ENCODE data around the gene TMEM31.

Gene TMEM31

GRCh38 chrX:103710609-103711008 lies at the start of gene TMEM31:
Gene TMEM31 (plus strand): TSS chrX:103710909. CDS start chrX:103712259, 1,350 bp downstream.
- DNase-seq = no peak

- peak in 1 of 14 donors; percentile 8 for DNase-seq
These were observed 46.5 kb upstream of the TMEM31 start for GRCh38 chrX:103663981-103664762.

- no peak for DNase-seq
These were observed 44.3 kb upstream of the TMEM31 start for GRCh38 chrX:103666202-103667107.

DNA sequence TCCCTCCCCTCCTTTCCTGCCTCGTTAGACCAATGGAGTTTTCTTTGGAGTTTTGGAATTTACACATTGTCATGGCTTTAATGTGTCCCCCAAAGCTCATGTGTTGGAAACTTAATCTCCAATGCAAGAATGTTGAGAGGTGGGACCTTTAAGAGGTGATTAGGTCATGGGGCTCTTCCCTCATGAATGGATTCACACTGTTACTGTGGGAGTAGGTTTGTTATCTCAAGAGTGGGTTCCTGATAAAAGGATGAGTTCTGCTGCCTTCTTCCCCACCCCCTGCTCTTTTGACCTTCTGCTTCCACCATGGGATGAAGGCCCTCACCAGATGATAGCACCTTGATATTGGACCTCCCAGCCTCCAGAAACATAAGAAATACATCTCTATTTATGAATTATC lies 41.0 kb upstream of the TMEM31 start:
- DNase-seq = no peak

DNA sequence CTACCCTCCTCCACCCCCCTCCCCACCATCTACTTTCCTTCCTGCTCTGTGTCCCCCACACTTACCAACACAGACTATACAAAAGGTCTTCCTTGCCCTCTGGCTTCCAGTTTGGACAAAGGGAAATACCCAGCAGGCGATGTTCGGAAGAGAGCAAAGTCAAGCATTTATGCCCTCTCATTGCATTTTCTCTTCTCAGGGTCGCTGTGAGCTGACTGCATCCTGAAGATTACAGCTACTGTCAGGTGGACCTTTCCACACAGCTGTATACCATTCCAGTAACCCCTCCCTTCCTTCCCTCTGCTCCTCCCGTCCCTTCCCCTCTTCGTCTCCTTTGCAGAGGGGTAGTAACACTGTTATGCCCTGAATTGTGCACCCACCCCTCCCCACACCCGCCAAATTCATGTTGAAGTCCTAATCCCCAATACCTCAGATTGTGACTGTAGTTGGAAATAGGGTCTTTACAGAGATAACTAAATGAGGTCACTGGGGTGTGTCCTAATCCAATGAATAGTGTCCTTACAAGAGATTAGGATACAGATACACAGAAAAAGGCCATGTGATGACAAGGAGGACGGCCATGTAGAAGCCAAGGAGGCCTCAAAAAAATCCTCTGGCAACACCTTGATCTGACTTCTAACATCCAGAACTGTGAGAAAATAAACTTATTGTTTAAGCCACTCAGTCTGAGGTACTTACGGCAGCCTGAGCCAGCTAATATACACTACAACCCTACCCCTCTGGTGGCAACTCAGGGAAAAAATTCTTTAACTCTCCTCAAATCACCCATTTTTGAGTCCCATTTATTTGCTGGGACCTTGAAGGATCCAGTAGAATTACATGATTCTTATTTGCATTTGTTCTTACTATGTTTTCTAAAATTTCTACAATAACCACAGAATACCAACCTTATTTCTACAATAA lies 35.9 kb upstream of the TMEM31 start:
- DNase-seq = no peak

DNA sequence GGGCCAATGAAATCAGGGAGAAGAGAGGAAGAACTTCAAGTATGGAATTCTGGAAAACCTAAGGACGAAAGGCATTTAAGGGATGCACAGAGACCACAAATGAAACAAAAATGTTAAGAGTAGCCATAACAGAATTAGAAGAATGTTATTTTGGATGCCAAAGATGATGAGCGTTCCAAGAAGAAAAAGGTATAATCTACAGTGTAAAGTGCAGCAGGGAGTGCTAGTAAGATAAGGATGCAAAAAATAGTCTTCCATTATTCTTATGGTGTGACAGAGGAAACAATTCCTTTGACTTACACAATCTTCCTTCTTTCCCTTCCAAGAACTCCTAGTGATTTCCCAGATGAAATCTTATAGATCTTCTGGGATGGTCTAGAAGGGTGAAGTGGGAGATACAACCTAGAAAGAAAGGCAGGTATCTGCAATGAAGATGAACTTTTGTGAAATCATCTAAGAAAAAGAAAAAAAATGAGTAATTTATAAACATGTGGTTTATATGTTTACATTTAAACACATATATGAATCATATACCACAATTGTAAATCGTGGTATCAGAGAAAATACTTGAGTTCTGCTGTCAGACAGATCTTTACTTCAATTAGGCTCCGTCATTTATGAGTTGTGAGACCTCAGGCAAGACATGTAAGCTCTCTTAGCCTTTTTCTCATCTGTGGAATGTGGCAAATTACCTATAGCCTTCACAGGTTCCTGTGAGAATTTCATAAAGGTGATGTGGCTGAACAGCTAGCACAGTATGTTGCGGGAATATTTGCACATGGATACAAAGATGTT lies 32.3 kb upstream of the TMEM31 start:
- DNase-seq = no peak

- DNase-seq = no peak
These were observed 29.3 kb upstream of the TMEM31 start for GRCh38 chrX:103681443-103681842.

- no peak for DNase-seq
These were observed 25.3 kb upstream of the TMEM31 start for GRCh38 chrX:103685396-103685795.

- DNase-seq = peak; percentile 42 to 96 (median 83)
These were observed 24.3 kb upstream of the TMEM31 start, which contains the start of gene MORF4L2 for GRCh38 chrX:103686199-103687072. Gene MORF4L2 (minus strand): TSS chrX:103686699. CDS start chrX:103677027, 9,672 bp downstream.

DNA sequence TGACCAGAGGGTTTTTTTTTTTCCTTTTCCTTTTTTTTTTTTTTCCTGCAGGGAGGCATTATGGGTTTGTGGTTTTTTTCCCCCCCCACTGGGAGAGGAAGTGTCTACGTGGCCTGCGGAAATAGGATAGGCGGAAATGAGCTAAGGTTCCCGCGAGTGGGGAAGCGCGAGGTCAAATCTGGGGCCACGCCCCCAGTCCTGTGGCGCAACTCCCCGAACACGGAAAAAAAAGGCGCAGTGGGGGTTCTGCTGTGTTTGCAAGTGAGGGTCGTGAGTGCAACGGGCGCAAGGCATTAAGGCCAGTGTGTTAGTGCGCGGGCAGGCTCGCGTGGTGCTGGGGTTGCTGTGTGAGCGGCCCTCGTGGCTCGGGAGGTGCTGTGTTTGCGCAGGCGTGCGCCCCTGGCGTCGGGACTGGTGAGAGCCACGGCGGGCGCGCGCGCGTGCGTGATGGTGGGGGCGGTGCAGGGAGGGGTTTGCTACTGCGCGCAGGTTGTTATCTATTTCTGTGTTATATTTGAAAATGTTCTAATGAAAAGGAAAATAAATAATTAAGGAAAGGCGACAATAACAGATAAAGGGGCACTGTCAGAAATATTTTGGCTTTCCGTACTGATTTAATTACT lies 23.5 kb upstream of the TMEM31 start:
- DNase-seq = peak; percentile 51 to 91 (median 84)

- peak in 12 of 14 donors; percentile 15 to 72 (median 60) for DNase-seq
These were observed 23.0 kb upstream of the TMEM31 start for GRCh38 chrX:103687696-103688201.

DNA sequence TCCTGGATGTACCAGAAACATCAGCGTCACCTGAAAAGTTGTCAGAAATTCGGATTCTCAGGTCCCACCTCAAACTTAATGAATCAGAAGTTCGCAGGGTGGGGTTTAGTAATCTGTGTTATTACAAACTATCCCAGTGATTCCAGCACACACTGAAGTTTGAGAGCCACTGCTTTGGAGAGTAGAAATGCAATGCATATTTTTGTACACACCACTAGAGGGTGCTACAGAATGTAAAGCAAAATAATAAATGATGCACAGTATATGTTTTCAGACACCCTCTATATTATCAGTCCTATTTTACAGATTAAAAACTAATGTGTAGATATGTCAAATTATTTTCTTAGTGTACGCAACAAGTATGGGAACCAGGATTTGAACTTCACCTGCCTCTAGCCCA lies 21.8 kb upstream of the TMEM31 start:
- peak in 2 of 14 donors; percentile 23 to 40 for DNase-seq

GRCh38 chrX:103691059-103691458 lies 19.6 kb upstream of the TMEM31 start:
- DNase-seq = no peak

DNA sequence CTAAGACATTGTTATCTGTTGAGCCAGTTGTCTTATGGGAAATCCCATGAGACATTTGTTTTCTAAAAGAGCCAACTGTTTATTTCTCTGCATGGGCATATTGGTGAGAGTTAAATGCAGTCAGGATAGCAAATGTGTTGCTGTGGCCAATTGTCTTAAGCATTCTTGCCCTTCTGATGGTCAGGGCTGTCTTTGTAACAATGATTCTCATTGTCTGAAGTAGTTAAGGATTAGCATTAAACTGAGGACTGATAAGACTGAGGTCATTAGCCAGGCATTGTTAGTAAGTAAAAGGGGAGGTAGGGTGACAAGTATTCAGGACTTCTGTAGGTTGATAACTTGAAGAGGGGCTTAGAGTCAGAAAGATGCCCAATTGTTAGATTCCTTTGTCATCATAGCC lies 13.0 kb upstream of the TMEM31 start:
- no peak for DNase-seq

GRCh38 chrX:103699243-103699642 lies 11.5 kb upstream of the TMEM31 start:
- DNase-seq = no peak

DNA sequence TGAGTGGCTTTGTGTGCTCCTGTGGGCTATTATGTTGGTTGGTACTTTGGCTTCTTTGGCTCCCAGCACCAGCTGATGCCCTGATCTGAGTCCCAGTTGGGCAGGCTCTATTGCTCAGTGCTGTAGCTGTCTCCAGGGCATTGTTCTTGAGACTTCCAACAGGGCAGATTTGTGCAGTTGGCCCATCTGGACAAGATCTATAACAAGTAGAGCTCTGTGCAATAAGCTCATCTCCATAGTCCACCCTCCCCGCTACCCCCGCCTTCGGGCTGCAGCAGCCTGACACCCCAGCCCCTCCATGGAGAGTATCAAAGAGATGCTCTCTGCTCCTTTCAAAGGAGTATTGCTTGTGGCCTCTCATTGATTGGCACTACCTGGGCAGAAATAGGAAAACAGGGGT lies 5.8 kb upstream of the TMEM31 start:
- peak in 10 of 14 donors; percentile 9 to 69 (median 38) for DNase-seq

GRCh38 chrX:103716962-103717361 lies 6.3 kb downstream of the TMEM31 start:
- peak in 1 of 14 donors; percentile 60 for DNase-seq

GRCh38 chrX:103718120-103718519 lies 7.4 kb downstream of the TMEM31 start:
- no peak for DNase-seq

DNA sequence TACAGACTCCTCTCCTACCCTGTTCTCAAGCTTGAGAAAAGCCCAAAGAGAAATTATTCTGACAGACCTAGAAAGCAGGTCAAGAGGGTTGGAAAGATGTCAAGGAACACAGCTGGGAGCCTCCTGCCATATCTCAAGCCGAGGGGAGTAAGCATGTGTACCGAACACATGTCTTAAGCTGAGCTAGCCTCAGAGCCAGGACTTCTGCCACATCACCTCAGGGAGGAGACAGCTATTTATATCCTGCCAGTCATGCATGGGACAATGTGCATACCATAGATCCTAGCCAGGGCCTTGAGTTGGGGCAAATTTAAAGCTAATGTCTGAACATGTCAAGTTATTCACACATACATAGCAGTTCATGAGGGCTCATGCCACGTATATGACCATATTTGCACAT lies 11.8 kb downstream of the TMEM31 start:
- peak in 1 of 14 donors; percentile 48 for DNase-seq
